ENCODE results near the gene UQCR11. TPM values are rescaled to one million over a fixed set of nuclear protein-coding genes. Genes with fewer than 3 reads are reported as not detected.

Gene UQCR11
- total and polyA plus RNA-seq, 2 donors (not counting 3 experiments of a cell fraction or from before 2014, with no cell fraction given) = 165 to 210 TPM

DNA sequence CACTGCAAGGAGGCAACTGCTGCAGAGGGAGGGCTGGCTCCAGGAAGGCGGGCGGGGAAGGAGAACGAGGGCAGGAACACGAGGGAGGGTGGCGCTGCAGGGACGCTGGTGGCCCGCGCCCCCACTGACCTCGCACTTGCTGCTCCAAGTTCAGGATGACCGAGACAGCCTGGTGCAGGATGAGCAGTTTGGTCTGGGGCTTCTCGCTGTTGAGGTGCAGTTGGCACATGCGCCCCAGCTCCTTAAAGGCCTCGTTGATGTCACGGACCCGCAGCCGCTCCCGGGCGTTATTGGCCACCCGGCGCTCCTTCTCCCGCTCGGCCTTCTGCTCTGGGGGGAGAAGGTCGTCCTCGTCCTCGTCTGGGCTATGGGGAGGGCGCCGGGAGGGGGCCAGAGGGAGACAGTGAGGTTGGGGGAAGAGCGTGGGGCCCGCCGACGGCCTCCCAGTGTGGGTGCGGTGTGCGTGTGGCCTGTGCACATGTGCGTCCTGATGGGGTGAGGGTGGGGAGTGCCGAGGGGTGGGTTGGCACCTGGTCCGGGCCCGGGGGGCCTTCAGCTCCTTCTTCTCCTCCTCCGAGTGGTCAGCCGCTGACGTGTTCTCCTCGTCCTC is 10.0 kb upstream of the UQCR11 start:
- POLR2A ChIA-PET = no interaction called here
- FAIRE-seq = no peak
- peaks cover 15 to 62% of the 10 kb centered on the region in 2 experiments for H3K36me3 ChIP-seq (ENCODE audit: control insufficient read depth in 2 of 2, extremely low read depth in 1 of 2, insufficient read depth in 2 of 2, low read length in 2 of 2)

More for the DNA sequence above, 10.0 kb upstream of the UQCR11 start:
- no peaks in the 10 kb centered on the region for H3K9me1 ChIP-seq (replicated peaks; ENCODE audit: control insufficient read depth, extremely low read depth, insufficient read depth, low read length)
- H3K9ac ChIP-seq (replicated peaks; ENCODE audit: extremely low read depth, insufficient read depth, low read length) = no peak overlapping the region
- DNase-seq (ENCODE audit: low read depth, low spot score) = no peak
- intact Hi-C loops (cut with micrococcal nuclease) (no loop called here), dilution Hi-C loops (cut with MboI; ENCODE audit: extremely low pct_ligation_motif_present, low sequenced_read_pairs) (no loop called here)
- CTCF ChIA-PET = interaction anchor here (0.6 kb wide), 1 partner anchor 10 kb away, joined by 3 read pairs; the partner anchor contains the start of gene UQCR11
- no TSS peak for BruUV-seq (replicated peaks)
- H2AFZ ChIP-seq (ENCODE audit: low read depth, low read length) = no peak overlapping the region
- H3K9me3 ChIP-seq (replicated peaks; ENCODE audit: control insufficient read depth, insufficient read depth, low read length) = no peaks in the 10 kb centered on the region
- H3K4me2 ChIP-seq (ENCODE audit: insufficient read depth, low read length) = no peak overlapping the region
- no peaks in the 10 kb centered on the region for H3K79me2 ChIP-seq (ENCODE audit: control insufficient read depth, insufficient read depth, low read length)
- no peaks in the 10 kb centered on the region for H4K20me1 ChIP-seq (replicated peaks; ENCODE audit: control insufficient read depth, extremely low read depth, insufficient read depth, low read length)
- H3K27ac ChIP-seq (ENCODE audit: insufficient read depth, low read depth, low read length) = no peak overlapping the region
- no peak for TF ChIP-seq JUN (IDR thresholded peaks at IDR 0.05; ENCODE audit: borderline replicate concordance, insufficient read depth, insufficient read length, low read depth)
- TF ChIP-seq, protein P1, sequence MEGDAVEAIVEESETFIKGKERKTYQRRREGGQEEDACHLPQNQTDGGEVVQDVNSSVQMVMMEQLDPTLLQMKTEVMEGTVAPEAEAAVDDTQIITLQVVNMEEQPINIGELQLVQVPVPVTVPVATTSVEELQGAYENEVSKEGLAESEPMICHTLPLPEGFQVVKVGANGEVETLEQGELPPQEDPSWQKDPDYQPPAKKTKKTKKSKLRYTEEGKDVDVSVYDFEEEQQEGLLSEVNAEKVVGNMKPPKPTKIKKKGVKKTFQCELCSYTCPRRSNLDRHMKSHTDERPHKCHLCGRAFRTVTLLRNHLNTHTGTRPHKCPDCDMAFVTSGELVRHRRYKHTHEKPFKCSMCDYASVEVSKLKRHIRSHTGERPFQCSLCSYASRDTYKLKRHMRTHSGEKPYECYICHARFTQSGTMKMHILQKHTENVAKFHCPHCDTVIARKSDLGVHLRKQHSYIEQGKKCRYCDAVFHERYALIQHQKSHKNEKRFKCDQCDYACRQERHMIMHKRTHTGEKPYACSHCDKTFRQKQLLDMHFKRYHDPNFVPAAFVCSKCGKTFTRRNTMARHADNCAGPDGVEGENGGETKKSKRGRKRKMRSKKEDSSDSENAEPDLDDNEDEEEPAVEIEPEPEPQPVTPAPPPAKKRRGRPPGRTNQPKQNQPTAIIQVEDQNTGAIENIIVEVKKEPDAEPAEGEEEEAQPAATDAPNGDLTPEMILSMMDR (IDR thresholded peaks at IDR 0.05; ENCODE audit: extremely low read depth in 1 of 2, insufficient read depth in 1 of 2, low read depth in 1 of 2, low read length in 2 of 2) = no peak
- no peak for TF ChIP-seq POLR2A (IDR thresholded peaks at IDR 0.05; ENCODE audit: low read depth, low read length)
- TF ChIP-seq POLR2AphosphoS5 (IDR thresholded peaks at IDR 0.05; ENCODE audit: insufficient read depth, low read depth, low read length) = no peak
- TF ChIP-seq EZH2 (IDR thresholded peaks at IDR 0.05; ENCODE audit: borderline replicate concordance, low read depth, low read length, severe bottlenecking) = no peak
- no peak for TF ChIP-seq GATA2 (IDR thresholded peaks at IDR 0.05; ENCODE audit: insufficient read depth, insufficient read length, low read depth, low read length)
- no peak for TF ChIP-seq FOS (IDR thresholded peaks at IDR 0.05; ENCODE audit: borderline replicate concordance, insufficient read depth, low read length)
- no peak for TF ChIP-seq MYC (IDR thresholded peaks at IDR 0.05; ENCODE audit: low read depth, low read length)
- TF ChIP-seq, protein P2, sequence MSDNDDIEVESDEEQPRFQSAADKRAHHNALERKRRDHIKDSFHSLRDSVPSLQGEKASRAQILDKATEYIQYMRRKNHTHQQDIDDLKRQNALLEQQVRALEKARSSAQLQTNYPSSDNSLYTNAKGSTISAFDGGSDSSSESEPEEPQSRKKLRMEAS (IDR thresholded peaks at IDR 0.05; ENCODE audit: insufficient read depth, insufficient read length) = no peak
- H3K4me1 ChIP-seq (ENCODE audit: control insufficient read depth, extremely low read depth, insufficient read depth, low read length) = no peaks in the 10 kb centered on the region
- no peak overlapping the region for H3K4me3 ChIP-seq (replicated peaks in 1 of 3; ENCODE audit: insufficient read depth in 1 of 3, low read depth in 1 of 3, low read length in 3 of 3)
- no peaks in the 10 kb centered on the region for H3K27me3 ChIP-seq (ENCODE audit: control insufficient read depth in 2 of 2, insufficient read depth in 2 of 2, low read length in 2 of 2)
